ENCODE results near the gene TRPM6. TPM values are rescaled to one million over a fixed set of nuclear protein-coding genes. Genes with fewer than 3 reads are reported as not detected.

Gene TRPM6
- total and polyA plus RNA-seq, 2 donors (not counting 3 experiments of a cell fraction or from before 2014, with no cell fraction given) = 0.01 to 0.22 TPM

DNA sequence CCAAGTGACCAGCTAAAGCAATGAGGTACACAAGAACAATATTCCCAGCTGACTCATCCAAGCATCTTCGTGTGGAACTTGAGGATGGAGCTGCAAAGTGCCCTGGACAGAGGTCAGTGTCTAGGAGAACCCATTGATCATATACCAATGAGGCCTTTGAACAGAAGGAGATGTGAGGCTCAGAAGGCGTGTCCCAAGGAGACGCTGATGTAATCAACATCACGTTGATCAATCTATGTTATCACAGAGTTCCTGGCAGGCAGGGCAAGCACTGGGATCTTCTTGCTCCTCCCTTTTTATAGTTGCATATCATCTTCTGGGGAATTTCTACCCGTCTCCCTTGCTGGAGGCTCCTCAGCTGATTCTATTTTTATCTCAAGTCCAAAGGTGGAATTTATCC lies 163.4 kb downstream of the TRPM6 start:
- intact Hi-C loops (cut with micrococcal nuclease) = no loop called here
- TF ChIP-seq GATA2 (IDR thresholded peaks at IDR 0.05; ENCODE audit: insufficient read depth, insufficient read length, low read depth, low read length) (no peak), MYC (IDR thresholded peaks at IDR 0.05; ENCODE audit: low read depth, low read length) (no peak), JUN (IDR thresholded peaks at IDR 0.05; ENCODE audit: borderline replicate concordance, insufficient read depth, insufficient read length, low read depth) (no peak), FOS (IDR thresholded peaks at IDR 0.05; ENCODE audit: borderline replicate concordance, insufficient read depth, low read length) (no peak), POLR2AphosphoS5 (IDR thresholded peaks at IDR 0.05; ENCODE audit: insufficient read depth, low read depth, low read length) (no peak), EZH2 (IDR thresholded peaks at IDR 0.05; ENCODE audit: borderline replicate concordance, low read depth, low read length, severe bottlenecking) (no peak), POLR2A (IDR thresholded peaks at IDR 0.05; ENCODE audit: low read depth, low read length) (no peak)
- TF ChIP-seq, protein P1, sequence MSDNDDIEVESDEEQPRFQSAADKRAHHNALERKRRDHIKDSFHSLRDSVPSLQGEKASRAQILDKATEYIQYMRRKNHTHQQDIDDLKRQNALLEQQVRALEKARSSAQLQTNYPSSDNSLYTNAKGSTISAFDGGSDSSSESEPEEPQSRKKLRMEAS (IDR thresholded peaks at IDR 0.05; ENCODE audit: insufficient read depth, insufficient read length) = no peak
- TF ChIP-seq, protein P2, sequence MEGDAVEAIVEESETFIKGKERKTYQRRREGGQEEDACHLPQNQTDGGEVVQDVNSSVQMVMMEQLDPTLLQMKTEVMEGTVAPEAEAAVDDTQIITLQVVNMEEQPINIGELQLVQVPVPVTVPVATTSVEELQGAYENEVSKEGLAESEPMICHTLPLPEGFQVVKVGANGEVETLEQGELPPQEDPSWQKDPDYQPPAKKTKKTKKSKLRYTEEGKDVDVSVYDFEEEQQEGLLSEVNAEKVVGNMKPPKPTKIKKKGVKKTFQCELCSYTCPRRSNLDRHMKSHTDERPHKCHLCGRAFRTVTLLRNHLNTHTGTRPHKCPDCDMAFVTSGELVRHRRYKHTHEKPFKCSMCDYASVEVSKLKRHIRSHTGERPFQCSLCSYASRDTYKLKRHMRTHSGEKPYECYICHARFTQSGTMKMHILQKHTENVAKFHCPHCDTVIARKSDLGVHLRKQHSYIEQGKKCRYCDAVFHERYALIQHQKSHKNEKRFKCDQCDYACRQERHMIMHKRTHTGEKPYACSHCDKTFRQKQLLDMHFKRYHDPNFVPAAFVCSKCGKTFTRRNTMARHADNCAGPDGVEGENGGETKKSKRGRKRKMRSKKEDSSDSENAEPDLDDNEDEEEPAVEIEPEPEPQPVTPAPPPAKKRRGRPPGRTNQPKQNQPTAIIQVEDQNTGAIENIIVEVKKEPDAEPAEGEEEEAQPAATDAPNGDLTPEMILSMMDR (IDR thresholded peaks at IDR 0.05; ENCODE audit: extremely low read depth in 1 of 2, insufficient read depth in 1 of 2, low read depth in 1 of 2, low read length in 2 of 2) = no peak
- Histone ChIP-seq H2AFZ (ENCODE audit: low read depth, low read length) (no peak overlapping the region), H4K20me1 (replicated peaks; ENCODE audit: control insufficient read depth, extremely low read depth, insufficient read depth, low read length) (no peaks in the 10 kb centered on the region), H3K9me3 (replicated peaks; ENCODE audit: control insufficient read depth, insufficient read depth, low read length) (no peaks in the 10 kb centered on the region), H3K9ac (replicated peaks; ENCODE audit: extremely low read depth, insufficient read depth, low read length) (no peak overlapping the region), H3K4me1 (ENCODE audit: control insufficient read depth, extremely low read depth, insufficient read depth, low read length) (no peaks in the 10 kb centered on the region), H3K4me2 (ENCODE audit: insufficient read depth, low read length) (no peak overlapping the region), H3K9me1 (replicated peaks; ENCODE audit: control insufficient read depth, extremely low read depth, insufficient read depth, low read length) (no peaks in the 10 kb centered on the region), H3K4me3 (replicated peaks in 1 of 3; ENCODE audit: insufficient read depth in 1 of 3, low read depth in 1 of 3, low read length in 3 of 3) (no peak overlapping the region), H3K27ac (ENCODE audit: insufficient read depth, low read depth, low read length) (no peak overlapping the region), H3K79me2 (ENCODE audit: control insufficient read depth, insufficient read depth, low read length) (no peaks in the 10 kb centered on the region), H3K27me3 (ENCODE audit: control insufficient read depth in 2 of 2, insufficient read depth in 2 of 2, low read length in 2 of 2) (peaks cover 0 to 9% of the 10 kb centered on the region in 2 experiments), H3K36me3 (ENCODE audit: control insufficient read depth in 2 of 2, extremely low read depth in 1 of 2, insufficient read depth in 2 of 2, low read length in 2 of 2) (no peaks in the 10 kb centered on the region)
- CTCF ChIA-PET = no interaction called here
- dilution Hi-C loops (cut with MboI; ENCODE audit: extremely low pct_ligation_motif_present, low sequenced_read_pairs) = no loop called here
- POLR2A ChIA-PET = no interaction called here
- no peak for FAIRE-seq
- BruUV-seq (replicated peaks) = no TSS peak
- no peak for DNase-seq (ENCODE audit: low read depth, low spot score)

Data from endothelial cell of umbilical vein (primary cell).